Measurements from ENCODE around the gene CNOT4. TPM values are rescaled to one million over a fixed set of nuclear protein-coding genes. Genes with fewer than 3 reads are reported as not detected.

The CNOT4 gene
- total and polyA plus RNA-seq, 10 of the 15 experiments (the other 5 are each of a cell fraction or from before 2014, with no cell fraction given) = 9.4 to 29.6 (median 16.6) TPM

DNA sequence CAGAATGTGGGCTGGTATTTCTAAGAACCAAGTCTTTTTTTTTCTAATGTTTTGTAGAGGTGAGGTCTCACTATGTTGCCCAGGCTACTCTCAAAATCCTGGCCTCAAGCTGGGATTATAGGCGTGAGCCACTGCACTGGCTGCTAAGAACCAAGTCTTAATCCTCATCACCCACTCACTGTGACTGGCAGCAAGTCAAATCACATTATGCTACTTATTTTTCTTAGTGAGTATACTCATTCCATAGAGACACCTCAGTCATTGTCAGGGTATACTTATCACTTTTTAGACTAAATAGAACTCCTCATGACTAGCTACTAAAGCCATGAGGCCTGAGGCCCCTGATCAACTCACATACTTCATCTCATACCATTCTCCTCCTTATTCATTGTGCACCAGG, 160.2 kb downstream of the CNOT4 start:
- BruUV-seq (replicated peaks) = no TSS peak
- ChIA-PET POLR2A (no interaction called here), SMC1A (ENCODE audit: uncharacterized antibody, unreplicated experiment) (interaction anchor here (0.6 to 1.4 kb wide), 2 partner anchors 14 to 23 kb away, joined by 3 read pairs; no protein-coding TSS in a partner anchor), CTCF (interaction anchor here (0.7 to 1.1 kb wide), 2 partner anchors 57 to 478 kb away, joined by 3 to 5 read pairs; no protein-coding TSS in a partner anchor), RAD21 (ENCODE audit: unreplicated experiment) (no interaction called here)
- no peaks in the 10 kb centered on the region for H3K4me1 ChIP-seq (ENCODE audit: control insufficient read depth, insufficient read depth, low read length)
- no peak overlapping the region for H3K4me2 ChIP-seq (ENCODE audit: control insufficient read depth, insufficient read depth)
- no peak for DNase-seq (ENCODE audit: low read depth, low spot score)
- no peak for FAIRE-seq
- H3K4me3 ChIP-seq = no peak overlapping the region
- H3K9me3 ChIP-seq (replicated peaks; ENCODE audit: control insufficient read depth, insufficient read depth, low read length) = no peaks in the 10 kb centered on the region
- in situ Hi-C loops (cut with MboI) = no loop called here
- no peaks in the 10 kb centered on the region for H4K20me1 ChIP-seq (ENCODE audit: control insufficient read depth, insufficient read depth)
- no peak overlapping the region for H3K9ac ChIP-seq (ENCODE audit: control insufficient read depth, insufficient read depth, low read length)
- intact Hi-C loops (cut with micrococcal nuclease; ENCODE audit: unreplicated experiment) = no loop called here
- H3K79me2 ChIP-seq (ENCODE audit: control insufficient read depth, insufficient read depth, low read length) = no peaks in the 10 kb centered on the region
- H3K27me3 ChIP-seq (replicated peaks in 1 of 2; ENCODE audit: control insufficient read depth in 2 of 2, insufficient read depth in 2 of 2, low read length in 1 of 2) = no peaks in the 10 kb centered on the region; a peak in 1 of 4 replicates
- H3K27ac ChIP-seq (ENCODE audit: control insufficient read depth, insufficient read depth) = no peak overlapping the region
- no peak overlapping the region for H2AFZ ChIP-seq (ENCODE audit: control insufficient read depth, low read depth, low read length)
- no peak for ATAC-seq
- 5% methylated on average over 1 of the region's 1 CpG for WGBS (ENCODE audit: insufficient coverage, insufficient replicate concordance, low lambda C conversion rate, missing lambda C conversion rate)
- H3K36me3 ChIP-seq (ENCODE audit: control insufficient read depth in 2 of 2, insufficient read depth in 2 of 2, low read length in 1 of 2) = no peaks in the 10 kb centered on the region
- TF ChIP-seq TAF1 (IDR thresholded peaks at IDR 0.05; ENCODE audit: borderline replicate concordance, low read depth, low read length) (no peak), MXI1 (IDR thresholded peaks at IDR 0.05; ENCODE audit: low read depth, low read length) (no peak)
- TF ChIP-seq, protein P1, sequence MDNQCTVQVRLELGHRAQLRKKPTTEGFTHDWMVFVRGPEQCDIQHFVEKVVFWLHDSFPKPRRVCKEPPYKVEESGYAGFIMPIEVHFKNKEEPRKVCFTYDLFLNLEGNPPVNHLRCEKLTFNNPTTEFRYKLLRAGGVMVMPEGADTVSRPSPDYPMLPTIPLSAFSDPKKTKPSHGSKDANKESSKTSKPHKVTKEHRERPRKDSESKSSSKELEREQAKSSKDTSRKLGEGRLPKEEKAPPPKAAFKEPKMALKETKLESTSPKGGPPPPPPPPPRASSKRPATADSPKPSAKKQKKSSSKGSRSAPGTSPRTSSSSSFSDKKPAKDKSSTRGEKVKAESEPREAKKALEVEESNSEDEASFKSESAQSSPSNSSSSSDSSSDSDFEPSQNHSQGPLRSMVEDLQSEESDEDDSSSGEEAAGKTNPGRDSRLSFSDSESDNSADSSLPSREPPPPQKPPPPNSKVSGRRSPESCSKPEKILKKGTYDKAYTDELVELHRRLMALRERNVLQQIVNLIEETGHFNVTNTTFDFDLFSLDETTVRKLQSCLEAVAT (IDR thresholded peaks at IDR 0.05) = no peak
- TF ChIP-seq, protein P2, sequence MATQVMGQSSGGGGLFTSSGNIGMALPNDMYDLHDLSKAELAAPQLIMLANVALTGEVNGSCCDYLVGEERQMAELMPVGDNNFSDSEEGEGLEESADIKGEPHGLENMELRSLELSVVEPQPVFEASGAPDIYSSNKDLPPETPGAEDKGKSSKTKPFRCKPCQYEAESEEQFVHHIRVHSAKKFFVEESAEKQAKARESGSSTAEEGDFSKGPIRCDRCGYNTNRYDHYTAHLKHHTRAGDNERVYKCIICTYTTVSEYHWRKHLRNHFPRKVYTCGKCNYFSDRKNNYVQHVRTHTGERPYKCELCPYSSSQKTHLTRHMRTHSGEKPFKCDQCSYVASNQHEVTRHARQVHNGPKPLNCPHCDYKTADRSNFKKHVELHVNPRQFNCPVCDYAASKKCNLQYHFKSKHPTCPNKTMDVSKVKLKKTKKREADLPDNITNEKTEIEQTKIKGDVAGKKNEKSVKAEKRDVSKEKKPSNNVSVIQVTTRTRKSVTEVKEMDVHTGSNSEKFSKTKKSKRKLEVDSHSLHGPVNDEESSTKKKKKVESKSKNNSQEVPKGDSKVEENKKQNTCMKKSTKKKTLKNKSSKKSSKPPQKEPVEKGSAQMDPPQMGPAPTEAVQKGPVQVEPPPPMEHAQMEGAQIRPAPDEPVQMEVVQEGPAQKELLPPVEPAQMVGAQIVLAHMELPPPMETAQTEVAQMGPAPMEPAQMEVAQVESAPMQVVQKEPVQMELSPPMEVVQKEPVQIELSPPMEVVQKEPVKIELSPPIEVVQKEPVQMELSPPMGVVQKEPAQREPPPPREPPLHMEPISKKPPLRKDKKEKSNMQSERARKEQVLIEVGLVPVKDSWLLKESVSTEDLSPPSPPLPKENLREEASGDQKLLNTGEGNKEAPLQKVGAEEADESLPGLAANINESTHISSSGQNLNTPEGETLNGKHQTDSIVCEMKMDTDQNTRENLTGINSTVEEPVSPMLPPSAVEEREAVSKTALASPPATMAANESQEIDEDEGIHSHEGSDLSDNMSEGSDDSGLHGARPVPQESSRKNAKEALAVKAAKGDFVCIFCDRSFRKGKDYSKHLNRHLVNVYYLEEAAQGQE (IDR thresholded peaks at IDR 0.05; ENCODE audit: low read depth, low read length) = no peak

Measured in GM12878 (cell line).